ENCODE results near the gene UGGT1. TPM values are rescaled to one million over a fixed set of nuclear protein-coding genes. Genes with fewer than 3 reads are reported as not detected.

Gene UGGT1
- total RNA-seq, 1 experiment from 2014 or later = 55.9 TPM

DNA sequence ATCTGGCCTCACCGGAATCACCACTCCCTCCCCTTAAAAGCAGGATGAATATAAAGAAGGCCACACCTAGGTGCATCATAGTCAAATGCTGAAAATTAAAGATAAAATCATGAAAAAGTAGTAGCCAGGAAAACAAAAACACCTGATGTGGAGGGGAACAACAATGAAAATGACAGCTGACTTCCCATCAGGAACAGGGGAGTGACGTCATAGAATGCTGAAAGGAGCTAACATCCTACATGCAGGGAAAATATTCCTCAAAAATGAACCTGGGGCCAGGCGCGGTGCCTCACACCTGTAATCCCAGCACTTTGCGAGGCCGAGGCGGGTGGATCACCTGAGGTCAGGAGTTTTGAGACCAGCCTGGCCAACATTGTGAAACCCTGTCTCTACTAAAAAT lies 108.1 kb downstream of the UGGT1 start:
- H2BK12ac ChIP-seq (ENCODE audit: insufficient read length, low read depth, low read length) = no peak overlapping the region
- no peak overlapping the region for H3K18ac ChIP-seq (ENCODE audit: insufficient read length, low read depth, low read length)
- no peaks in the 10 kb centered on the region for H3K27me3 ChIP-seq (ENCODE audit: insufficient read depth, low read length)
- H3K9ac ChIP-seq (ENCODE audit: extremely low read depth, insufficient read length, low read length) = no peak overlapping the region
- TF ChIP-seq, protein P1, sequence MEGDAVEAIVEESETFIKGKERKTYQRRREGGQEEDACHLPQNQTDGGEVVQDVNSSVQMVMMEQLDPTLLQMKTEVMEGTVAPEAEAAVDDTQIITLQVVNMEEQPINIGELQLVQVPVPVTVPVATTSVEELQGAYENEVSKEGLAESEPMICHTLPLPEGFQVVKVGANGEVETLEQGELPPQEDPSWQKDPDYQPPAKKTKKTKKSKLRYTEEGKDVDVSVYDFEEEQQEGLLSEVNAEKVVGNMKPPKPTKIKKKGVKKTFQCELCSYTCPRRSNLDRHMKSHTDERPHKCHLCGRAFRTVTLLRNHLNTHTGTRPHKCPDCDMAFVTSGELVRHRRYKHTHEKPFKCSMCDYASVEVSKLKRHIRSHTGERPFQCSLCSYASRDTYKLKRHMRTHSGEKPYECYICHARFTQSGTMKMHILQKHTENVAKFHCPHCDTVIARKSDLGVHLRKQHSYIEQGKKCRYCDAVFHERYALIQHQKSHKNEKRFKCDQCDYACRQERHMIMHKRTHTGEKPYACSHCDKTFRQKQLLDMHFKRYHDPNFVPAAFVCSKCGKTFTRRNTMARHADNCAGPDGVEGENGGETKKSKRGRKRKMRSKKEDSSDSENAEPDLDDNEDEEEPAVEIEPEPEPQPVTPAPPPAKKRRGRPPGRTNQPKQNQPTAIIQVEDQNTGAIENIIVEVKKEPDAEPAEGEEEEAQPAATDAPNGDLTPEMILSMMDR (conservative IDR thresholded peaks at IDR 0.05) = no peak
- H2BK15ac ChIP-seq (ENCODE audit: low read depth, low read length) = no peak overlapping the region
- H3K14ac ChIP-seq (ENCODE audit: insufficient read depth, low read length) = no peak overlapping the region
- H2AFZ ChIP-seq (ENCODE audit: low read length) = no peak overlapping the region
- Mint-ChIP-seq H3K27me3 (ENCODE audit: low read depth) (no peaks in the 10 kb centered on the region), H3K4me3 (no peak overlapping the region), H3K4me1 (peaks cover 5 to 10% of the 10 kb centered on the region in 2 experiments; a peak in 3 of 4 replicates), H3K36me3 (ENCODE audit: insufficient read depth in 1 of 3, low read depth in 3 of 3) (0 out of 7 replicates have a peak, but pooled peaks cover 0 to 6% (median 0%) of the 10 kb centered on the region in 3 experiments), H3K9me3 (no peaks in the 10 kb centered on the region), H3K27ac (no peak overlapping the region)
- no peak overlapping the region for H2BK5ac ChIP-seq (ENCODE audit: insufficient read length, low read length)
- no peaks in the 10 kb centered on the region for H3K79me2 ChIP-seq (ENCODE audit: insufficient read depth, low read length)
- no peak overlapping the region for H3K56ac ChIP-seq (ENCODE audit: insufficient read length, low read depth, low read length)
- no peak overlapping the region for H4K8ac ChIP-seq (replicated peaks; ENCODE audit: insufficient read length, low read depth, low read length)
- no peak overlapping the region for H3K27ac ChIP-seq (ENCODE audit: insufficient read length, low read depth, low read length)
- no peak overlapping the region for H3T11ph ChIP-seq (ENCODE audit: low read length)
- H4K5ac ChIP-seq (ENCODE audit: insufficient read length, low read depth, low read length) = no peak overlapping the region
- no peak overlapping the region for H2AK5ac ChIP-seq (ENCODE audit: insufficient read length, low read length)
- H3K23ac ChIP-seq (ENCODE audit: insufficient read length, low read depth, low read length) = no peak overlapping the region
- DNase-seq = no peak
- no peak overlapping the region for H2BK120ac ChIP-seq (ENCODE audit: low read depth, low read length, poor library complexity, severe bottlenecking)
- no peaks in the 10 kb centered on the region for H3K79me1 ChIP-seq (ENCODE audit: insufficient read depth, low read depth, low read length, poor library complexity, severe bottlenecking)
- WGBS (ENCODE audit: extremely low coverage, insufficient read length, low lambda C conversion rate) = no CpG with 5 or more reads among the region's 7 CpGs
- H4K20me1 ChIP-seq (ENCODE audit: control insufficient read depth, insufficient read depth, insufficient read length) = no peaks in the 10 kb centered on the region
- no peak overlapping the region for H3K4ac ChIP-seq (ENCODE audit: low read depth, low read length)
- H3K23me2 ChIP-seq (ENCODE audit: insufficient read length, low read depth, low read length, poor library complexity, severe bottlenecking) = no peaks in the 10 kb centered on the region
- H3K9me3 ChIP-seq (ENCODE audit: control insufficient read depth, low read depth, low read length) = no peaks in the 10 kb centered on the region
- H2BK20ac ChIP-seq (ENCODE audit: low read depth, low read length, poor library complexity, severe bottlenecking) = no peak overlapping the region
- no peaks in the 10 kb centered on the region for H3K4me1 ChIP-seq (ENCODE audit: insufficient read depth, low read length)
- H3K4me2 ChIP-seq (ENCODE audit: insufficient read depth, insufficient read length, low read length) = no peak overlapping the region
- no peak overlapping the region for H4K91ac ChIP-seq (ENCODE audit: insufficient read length, low read depth, low read length)

Measured in H9 (cell line).